AG04450 (cell line): ENCODE measurements around the gene EDARADD. TPM values are rescaled to one million over a fixed set of nuclear protein-coding genes. Genes with fewer than 3 reads are reported as not detected.

Experiments
- CTCF ChIA-PET: fragments of 300-600, 350-600 bp; formaldehyde crosslinking; extraction: SDS; loops from one replicate; lab custom pipeline; 2022; ENCODE audit warnings: antibody characterized with exemption, inconsistent platforms; lab: Charles Lee
- POLR2A ChIA-PET: fragments of 350-600 bp; formaldehyde crosslinking; extraction: SDS; loops from one replicate; lab custom pipeline; 2021; ENCODE audit warnings: antibody characterized with exemption, inconsistent platforms; lab: Yijun Ruan, JAX
- DNase-seq: peaks from one replicate; pipeline ENCODE4 v3.0.0-alpha.2; 2011; ENCODE audit warnings: low read depth, low spot score
- H3K27ac ChIP-seq: one replicate; pipeline ENCODE4 v1.5.1; 2012; ENCODE audit warnings: low read depth, low read length, control low read depth
- H3K27me3 ChIP-seq: one replicate; pipeline ENCODE4 v1.6.0; 2012; ENCODE audit warnings: low read length; ENCODE audit not compliant: control insufficient read depth, insufficient read depth
- H3K4me3 ChIP-seq: 2 replicates; pipeline ENCODE4 v1.5.1; 2011; ENCODE audit warnings: mild to moderate bottlenecking, low read depth, low read length, control low read depth
- H3K9me3 ChIP-seq: 2 replicates; pipeline ENCODE4 v1.5.1; 2012; ENCODE audit warnings: low read length; ENCODE audit not compliant: control insufficient read depth, insufficient read depth
- polyA plus RNA-seq: library from polyadenylated mRNA; depleted of rRNA; stranded (reverse); fragments of >200 nt; gene quantifications from 2 replicates; pipeline ENCODE4 v1.2.3, GENCODE V29; 2011
- TF ChIP-seq, protein P1 (sequence below): IDR thresholded peaks from 2 replicates; pipeline ENCODE4 v1.5.1; 2011; ENCODE audit warnings: low read depth, low read length, control low read depth, inconsistent platforms

The EDARADD gene
- polyA plus RNA-seq, 1 experiment, result not detected

DNA sequence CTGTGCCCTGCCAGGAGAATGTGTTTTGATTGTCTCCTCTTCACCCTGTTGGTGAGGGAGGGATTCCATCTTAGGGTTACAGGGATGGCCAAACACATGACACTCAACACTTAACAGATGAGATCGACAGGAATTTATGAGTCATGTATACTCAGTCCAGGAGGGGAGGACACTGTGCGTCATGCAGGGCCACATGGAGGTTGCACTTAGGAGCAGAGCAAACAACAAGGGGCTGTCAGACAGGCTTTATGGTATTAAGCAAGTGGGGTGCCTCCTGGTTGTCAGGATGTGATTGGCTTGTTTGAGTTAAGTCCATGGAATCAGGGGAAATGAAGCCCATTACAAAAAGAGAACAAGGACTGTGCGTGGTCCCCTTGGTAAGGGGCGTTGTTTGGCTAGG is 26.9 kb downstream of the EDARADD start:
- Histone ChIP-seq H3K4me3 (no peak overlapping the region), H3K27ac (no peak overlapping the region), H3K9me3 (no peaks in the 10 kb centered on the region), H3K27me3 (no peaks in the 10 kb centered on the region)
- ChIA-PET POLR2A (no interaction called here), CTCF (no interaction called here)
- DNase-seq, result no peak
- TF ChIP-seq, protein P1, sequence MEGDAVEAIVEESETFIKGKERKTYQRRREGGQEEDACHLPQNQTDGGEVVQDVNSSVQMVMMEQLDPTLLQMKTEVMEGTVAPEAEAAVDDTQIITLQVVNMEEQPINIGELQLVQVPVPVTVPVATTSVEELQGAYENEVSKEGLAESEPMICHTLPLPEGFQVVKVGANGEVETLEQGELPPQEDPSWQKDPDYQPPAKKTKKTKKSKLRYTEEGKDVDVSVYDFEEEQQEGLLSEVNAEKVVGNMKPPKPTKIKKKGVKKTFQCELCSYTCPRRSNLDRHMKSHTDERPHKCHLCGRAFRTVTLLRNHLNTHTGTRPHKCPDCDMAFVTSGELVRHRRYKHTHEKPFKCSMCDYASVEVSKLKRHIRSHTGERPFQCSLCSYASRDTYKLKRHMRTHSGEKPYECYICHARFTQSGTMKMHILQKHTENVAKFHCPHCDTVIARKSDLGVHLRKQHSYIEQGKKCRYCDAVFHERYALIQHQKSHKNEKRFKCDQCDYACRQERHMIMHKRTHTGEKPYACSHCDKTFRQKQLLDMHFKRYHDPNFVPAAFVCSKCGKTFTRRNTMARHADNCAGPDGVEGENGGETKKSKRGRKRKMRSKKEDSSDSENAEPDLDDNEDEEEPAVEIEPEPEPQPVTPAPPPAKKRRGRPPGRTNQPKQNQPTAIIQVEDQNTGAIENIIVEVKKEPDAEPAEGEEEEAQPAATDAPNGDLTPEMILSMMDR, result no peak

DNA sequence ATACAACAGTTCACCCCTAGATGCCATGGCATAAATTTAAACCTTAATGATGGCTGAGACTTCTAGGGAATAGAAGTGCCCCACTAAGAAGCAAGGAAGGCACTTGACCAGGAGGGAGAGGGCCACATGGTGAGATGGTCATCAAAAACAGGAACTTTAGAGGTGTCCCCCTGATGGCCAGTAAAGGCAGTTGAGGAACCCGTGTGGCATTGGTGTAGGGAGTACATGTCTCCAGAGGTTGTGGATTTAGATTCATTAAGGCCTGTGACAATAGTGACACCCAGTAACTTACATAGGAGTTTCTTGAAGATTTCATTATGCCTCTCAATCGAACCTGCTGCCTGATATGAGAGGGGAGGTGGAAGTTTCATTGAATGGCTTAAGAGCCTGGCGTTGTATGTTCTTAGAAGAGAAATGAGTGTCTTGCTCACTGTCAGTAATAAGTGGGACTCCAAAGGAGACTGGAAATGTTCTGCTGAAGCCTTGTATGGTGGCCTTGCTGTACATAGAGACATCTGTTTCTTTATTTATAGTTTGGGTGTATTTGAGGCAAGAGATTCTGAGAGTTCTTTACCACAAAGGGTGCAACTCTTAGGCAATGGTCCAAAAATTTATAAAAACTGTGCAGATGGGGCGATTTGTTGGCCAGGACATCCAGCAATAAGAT is 27.9 kb downstream of the EDARADD start:
- Histone ChIP-seq H3K27me3 (no peaks in the 10 kb centered on the region), H3K4me3 (no peak overlapping the region), H3K27ac (no peak overlapping the region), H3K9me3 (no peaks in the 10 kb centered on the region)
- TF ChIP-seq, protein P1, result no peak
- DNase-seq, result no peak
- POLR2A ChIA-PET, result no interaction called here
- CTCF ChIA-PET, result no interaction called here

DNA sequence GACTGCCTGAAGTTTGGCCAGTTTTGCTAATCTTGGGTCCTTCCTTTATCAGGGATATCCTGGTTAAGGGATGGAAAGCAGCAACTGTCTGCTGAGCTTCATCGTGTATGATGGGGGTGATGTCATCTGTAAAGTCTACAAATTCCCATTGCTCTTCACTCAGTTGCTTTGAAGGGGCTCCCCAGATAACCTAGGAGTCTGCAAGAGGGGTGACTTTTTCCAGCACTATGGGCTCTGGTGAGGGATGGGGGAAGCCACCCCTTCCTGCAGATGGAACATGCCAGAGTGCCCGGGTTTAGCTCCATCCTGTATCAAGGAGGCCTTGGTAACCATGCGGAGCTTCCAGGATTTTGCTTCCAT is 28.4 kb downstream of the EDARADD start:
- Histone ChIP-seq H3K9me3 (no peaks in the 10 kb centered on the region), H3K27me3 (no peaks in the 10 kb centered on the region), H3K27ac (no peak overlapping the region), H3K4me3 (no peak overlapping the region)
- ChIA-PET POLR2A (no interaction called here), CTCF (no interaction called here)
- TF ChIP-seq, protein P1, result no peak
- DNase-seq, result no peak

DNA sequence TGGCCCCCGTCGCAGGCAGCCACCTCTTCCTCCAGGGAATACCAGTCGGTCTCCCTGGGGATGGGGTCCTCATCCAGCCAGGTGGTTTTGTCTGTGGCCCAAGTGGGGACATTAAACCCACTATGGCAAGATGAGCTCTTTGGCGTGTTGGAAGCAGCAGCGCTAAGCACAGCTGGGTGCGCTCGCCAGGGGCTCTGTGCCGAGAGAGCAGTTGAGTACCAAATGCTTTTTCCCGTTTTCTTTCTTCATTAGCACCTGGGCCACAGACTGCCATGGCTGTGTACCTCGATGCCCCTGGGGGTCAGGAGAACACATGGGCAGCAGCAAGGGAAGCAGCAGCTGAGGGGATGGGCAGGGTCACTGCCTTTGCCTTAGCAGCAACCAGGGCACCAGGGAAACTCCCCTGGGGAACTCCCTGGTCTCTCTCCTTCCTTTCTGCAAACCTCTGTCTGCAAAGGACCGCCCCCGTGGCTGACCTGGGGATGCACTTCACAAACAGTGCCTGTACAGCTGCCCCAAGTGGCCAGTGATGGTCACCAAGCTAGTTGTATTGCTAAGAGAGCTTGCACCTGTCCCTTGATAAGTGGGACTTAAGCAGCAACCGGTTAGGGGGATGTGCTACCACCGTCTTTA is 31.1 kb downstream of the EDARADD start:
- H3K4me3 ChIP-seq, result no peak overlapping the region
- CTCF ChIA-PET, result no interaction called here
- H3K27ac ChIP-seq, result no peak overlapping the region
- POLR2A ChIA-PET, result no interaction called here
- peaks cover 8% of the 10 kb centered on the region; the same call in 1 of the 2 replicates for H3K9me3 ChIP-seq
- DNase-seq, result no peak
- H3K27me3 ChIP-seq, result no peaks in the 10 kb centered on the region
- TF ChIP-seq, protein P1, result no peak

DNA sequence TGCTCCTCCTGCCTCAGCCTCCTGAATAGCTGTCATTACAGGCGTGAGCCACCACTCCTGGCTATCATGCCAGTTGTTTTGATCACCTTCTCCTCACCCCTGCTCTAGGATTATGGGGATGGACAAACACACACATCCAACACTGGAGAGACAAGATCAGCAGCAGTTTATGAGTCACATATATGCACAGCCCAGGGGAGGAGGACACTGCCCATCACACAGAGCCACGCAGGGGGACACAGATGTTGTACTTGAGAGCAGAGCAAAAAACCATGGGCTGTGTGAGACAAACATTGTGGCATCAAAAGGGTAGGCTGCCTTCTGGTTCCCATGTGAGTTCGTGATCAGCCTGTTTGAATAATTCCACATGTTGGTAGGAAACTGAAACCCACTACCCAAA is 32.1 kb downstream of the EDARADD start:
- ChIA-PET CTCF (no interaction called here), POLR2A (no interaction called here)
- TF ChIP-seq, protein P1, result no peak
- Histone ChIP-seq H3K27ac (no peak overlapping the region), H3K4me3 (no peak overlapping the region), H3K9me3 (peaks cover 8% of the 10 kb centered on the region; the same call in 1 of the 2 replicates), H3K27me3 (no peaks in the 10 kb centered on the region)
- no peak for DNase-seq
